ENCODE results near the gene PPEF2.

The PPEF2 gene

GRCh38 chr4:75904076-75904475 lies 1.8 kb upstream of the PPEF2 start:
- TF ChIP-seq CTCF (IDR thresholded peaks at IDR 0.05; ENCODE audit: extremely low read depth, insufficient read depth, missing control alignments): no peak
- in situ Hi-C loops (cut with MboI; ENCODE audit: low pct_unique_long_range_greater_than_20kb, low sequenced_read_pairs, unreplicated experiment): loop anchor here (25.0 kb wide), 1 partner anchor 158 kb away; the partner anchor contains the start of gene ART3
- DNase-seq (ENCODE audit: low spot score): no peak

GRCh38 chr4:75898536-75898935 lies 3.7 kb downstream of the PPEF2 start:
- no peak for TF ChIP-seq CTCF (IDR thresholded peaks at IDR 0.05; ENCODE audit: extremely low read depth, insufficient read depth, missing control alignments)
- in situ Hi-C loops (cut with MboI; ENCODE audit: low pct_unique_long_range_greater_than_20kb, low sequenced_read_pairs, unreplicated experiment): no loop called here
- DNase-seq (ENCODE audit: low spot score): no peak

DNA sequence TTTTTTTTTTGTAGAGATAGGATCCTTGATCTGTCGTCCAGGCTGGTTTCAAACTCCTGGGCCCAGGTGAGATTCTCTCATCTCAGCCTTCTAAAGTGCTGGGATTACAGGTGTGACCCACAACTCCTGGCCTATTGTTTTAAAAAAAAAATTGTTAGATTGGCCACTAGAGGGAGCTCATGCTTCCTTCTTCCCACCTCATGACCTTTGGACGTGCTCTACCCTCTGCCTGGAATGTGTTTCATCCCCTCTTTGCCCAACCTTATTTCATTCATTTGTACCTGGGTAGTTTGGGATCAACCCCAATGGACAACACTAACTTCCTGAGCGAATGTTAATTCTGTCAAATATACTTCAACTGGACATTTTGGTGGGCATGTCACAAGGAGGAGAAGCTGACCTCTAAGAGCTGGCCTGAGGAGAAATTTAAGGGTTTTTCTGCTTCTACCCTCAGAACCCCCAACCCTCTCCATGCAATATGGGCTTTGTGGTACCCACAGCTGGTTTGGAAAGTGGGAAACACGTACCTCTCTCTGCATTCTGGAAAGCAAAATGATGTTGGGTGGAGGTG lies 6.4 kb downstream of the PPEF2 start:
- peak; percentile 55 for DNase-seq (ENCODE audit: low spot score)
- TF ChIP-seq CTCF (IDR thresholded peaks at IDR 0.05; ENCODE audit: extremely low read depth, insufficient read depth, missing control alignments): peak; percentile 67
- in situ Hi-C loops (cut with MboI; ENCODE audit: low pct_unique_long_range_greater_than_20kb, low sequenced_read_pairs, unreplicated experiment): no loop called here

- in situ Hi-C loops (cut with MboI; ENCODE audit: low pct_unique_long_range_greater_than_20kb, low sequenced_read_pairs, unreplicated experiment): no loop called here
- no peak for DNase-seq (ENCODE audit: low spot score)
These were observed 9.7 kb downstream of the PPEF2 start for GRCh38 chr4:75892508-75892907.

GRCh38 chr4:75891611-75892010 lies 10.6 kb downstream of the PPEF2 start:
- no peak for DNase-seq (ENCODE audit: low spot score)
- in situ Hi-C loops (cut with MboI; ENCODE audit: low pct_unique_long_range_greater_than_20kb, low sequenced_read_pairs, unreplicated experiment): no loop called here
- no peak for TF ChIP-seq CTCF (IDR thresholded peaks at IDR 0.05; ENCODE audit: extremely low read depth, insufficient read depth, missing control alignments)

More at GRCh38 chr4:75892508-75892907, 9.7 kb downstream of the PPEF2 start:
- TF ChIP-seq CTCF (IDR thresholded peaks at IDR 0.05; ENCODE audit: extremely low read depth, insufficient read depth, missing control alignments): peak; percentile 1

- TF ChIP-seq CTCF (IDR thresholded peaks at IDR 0.05; ENCODE audit: extremely low read depth, insufficient read depth, missing control alignments): no peak
- in situ Hi-C loops (cut with MboI; ENCODE audit: low pct_unique_long_range_greater_than_20kb, low sequenced_read_pairs, unreplicated experiment): no loop called here
- DNase-seq (ENCODE audit: low spot score): no peak
These were observed 12.6 kb downstream of the PPEF2 start for GRCh38 chr4:75889537-75890199.

Measured in GM13977 (cell line).